HepG2 (cell line): ENCODE measurements around the gene USP36.

Source experiments
- HDAC1 ChIP-seq: sonication (generic); formaldehyde crosslinking; IDR thresholded peaks from 2 replicates; pipeline ENCODE4 v1.5.1; 2020; ENCODE audit warnings: mild to moderate bottlenecking, missing genetic modification reagents
- KMT2B ChIP-seq: IDR thresholded peaks from 2 replicates; pipeline ENCODE4 v1.6.1; 2016; ENCODE audit warnings: missing genetic modification reagents, missing compliant biosample characterization
- ZNF792 ChIP-seq: IDR thresholded peaks from 2 replicates; pipeline ENCODE4 v1.6.1; 2016
- ZNF878 ChIP-seq: sonication (generic); formaldehyde crosslinking; IDR thresholded peaks from 2 replicates; pipeline ENCODE4 v1.8.1; 2023; ENCODE audit warnings: mild to moderate bottlenecking, missing genetic modification reagents, moderate library complexity
- TF ChIP-seq, protein P1 (sequence below): fragments of 450-650 bp; IDR thresholded peaks from 2 replicates; pipeline ENCODE4 v1.6.1; 2017; ENCODE audit warnings: mild to moderate bottlenecking
- TF ChIP-seq, protein P2 (sequence below): sonication (generic); formaldehyde crosslinking; IDR thresholded peaks from one replicate; pipeline ENCODE4 v1.5.1; 2020; ENCODE audit warnings: mild to moderate bottlenecking, missing genetic modification reagents; ENCODE audit errors: not compliant biosample characterization

DNA sequence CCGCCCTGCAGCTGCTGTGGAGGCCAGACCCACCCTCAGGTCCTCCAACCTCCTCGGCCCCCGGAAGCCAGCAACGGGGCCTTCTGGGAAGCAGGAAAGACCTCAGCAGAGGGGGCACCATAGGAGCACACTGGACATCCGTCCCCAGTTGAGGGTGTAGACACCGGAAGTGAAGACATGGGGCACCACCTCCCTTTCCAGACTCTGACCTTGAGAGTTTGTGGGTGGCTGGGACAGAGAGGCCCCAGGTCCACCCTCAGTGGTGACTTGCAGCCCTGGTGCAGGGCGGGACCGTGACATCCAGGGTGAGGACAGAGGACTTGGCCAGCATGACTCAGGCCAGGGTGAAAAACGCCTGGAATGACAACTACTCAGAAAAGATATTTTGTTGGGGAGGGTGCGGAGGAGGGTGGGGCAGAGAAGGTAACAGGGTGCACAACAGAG is 42.5 kb upstream of the USP36 start:
- TF ChIP-seq HDAC1 (no peak; the same call in 1 of the 2 replicates), KMT2B (CRISPR knock-in tag) (no peak), ZNF792 (CRISPR knock-in tag) (no peak), ZNF878 (CRISPR knock-in tag) (peak; percentile 61; the same call in 1 of the 2 replicates)
- TF ChIP-seq, protein P1, sequence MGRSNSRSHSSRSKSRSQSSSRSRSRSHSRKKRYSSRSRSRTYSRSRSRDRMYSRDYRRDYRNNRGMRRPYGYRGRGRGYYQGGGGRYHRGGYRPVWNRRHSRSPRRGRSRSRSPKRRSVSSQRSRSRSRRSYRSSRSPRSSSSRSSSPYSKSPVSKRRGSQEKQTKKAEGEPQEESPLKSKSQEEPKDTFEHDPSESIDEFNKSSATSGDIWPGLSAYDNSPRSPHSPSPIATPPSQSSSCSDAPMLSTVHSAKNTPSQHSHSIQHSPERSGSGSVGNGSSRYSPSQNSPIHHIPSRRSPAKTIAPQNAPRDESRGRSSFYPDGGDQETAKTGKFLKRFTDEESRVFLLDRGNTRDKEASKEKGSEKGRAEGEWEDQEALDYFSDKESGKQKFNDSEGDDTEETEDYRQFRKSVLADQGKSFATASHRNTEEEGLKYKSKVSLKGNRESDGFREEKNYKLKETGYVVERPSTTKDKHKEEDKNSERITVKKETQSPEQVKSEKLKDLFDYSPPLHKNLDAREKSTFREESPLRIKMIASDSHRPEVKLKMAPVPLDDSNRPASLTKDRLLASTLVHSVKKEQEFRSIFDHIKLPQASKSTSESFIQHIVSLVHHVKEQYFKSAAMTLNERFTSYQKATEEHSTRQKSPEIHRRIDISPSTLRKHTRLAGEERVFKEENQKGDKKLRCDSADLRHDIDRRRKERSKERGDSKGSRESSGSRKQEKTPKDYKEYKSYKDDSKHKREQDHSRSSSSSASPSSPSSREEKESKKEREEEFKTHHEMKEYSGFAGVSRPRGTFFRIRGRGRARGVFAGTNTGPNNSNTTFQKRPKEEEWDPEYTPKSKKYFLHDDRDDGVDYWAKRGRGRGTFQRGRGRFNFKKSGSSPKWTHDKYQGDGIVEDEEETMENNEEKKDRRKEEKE: no peak
- TF ChIP-seq, protein P2, sequence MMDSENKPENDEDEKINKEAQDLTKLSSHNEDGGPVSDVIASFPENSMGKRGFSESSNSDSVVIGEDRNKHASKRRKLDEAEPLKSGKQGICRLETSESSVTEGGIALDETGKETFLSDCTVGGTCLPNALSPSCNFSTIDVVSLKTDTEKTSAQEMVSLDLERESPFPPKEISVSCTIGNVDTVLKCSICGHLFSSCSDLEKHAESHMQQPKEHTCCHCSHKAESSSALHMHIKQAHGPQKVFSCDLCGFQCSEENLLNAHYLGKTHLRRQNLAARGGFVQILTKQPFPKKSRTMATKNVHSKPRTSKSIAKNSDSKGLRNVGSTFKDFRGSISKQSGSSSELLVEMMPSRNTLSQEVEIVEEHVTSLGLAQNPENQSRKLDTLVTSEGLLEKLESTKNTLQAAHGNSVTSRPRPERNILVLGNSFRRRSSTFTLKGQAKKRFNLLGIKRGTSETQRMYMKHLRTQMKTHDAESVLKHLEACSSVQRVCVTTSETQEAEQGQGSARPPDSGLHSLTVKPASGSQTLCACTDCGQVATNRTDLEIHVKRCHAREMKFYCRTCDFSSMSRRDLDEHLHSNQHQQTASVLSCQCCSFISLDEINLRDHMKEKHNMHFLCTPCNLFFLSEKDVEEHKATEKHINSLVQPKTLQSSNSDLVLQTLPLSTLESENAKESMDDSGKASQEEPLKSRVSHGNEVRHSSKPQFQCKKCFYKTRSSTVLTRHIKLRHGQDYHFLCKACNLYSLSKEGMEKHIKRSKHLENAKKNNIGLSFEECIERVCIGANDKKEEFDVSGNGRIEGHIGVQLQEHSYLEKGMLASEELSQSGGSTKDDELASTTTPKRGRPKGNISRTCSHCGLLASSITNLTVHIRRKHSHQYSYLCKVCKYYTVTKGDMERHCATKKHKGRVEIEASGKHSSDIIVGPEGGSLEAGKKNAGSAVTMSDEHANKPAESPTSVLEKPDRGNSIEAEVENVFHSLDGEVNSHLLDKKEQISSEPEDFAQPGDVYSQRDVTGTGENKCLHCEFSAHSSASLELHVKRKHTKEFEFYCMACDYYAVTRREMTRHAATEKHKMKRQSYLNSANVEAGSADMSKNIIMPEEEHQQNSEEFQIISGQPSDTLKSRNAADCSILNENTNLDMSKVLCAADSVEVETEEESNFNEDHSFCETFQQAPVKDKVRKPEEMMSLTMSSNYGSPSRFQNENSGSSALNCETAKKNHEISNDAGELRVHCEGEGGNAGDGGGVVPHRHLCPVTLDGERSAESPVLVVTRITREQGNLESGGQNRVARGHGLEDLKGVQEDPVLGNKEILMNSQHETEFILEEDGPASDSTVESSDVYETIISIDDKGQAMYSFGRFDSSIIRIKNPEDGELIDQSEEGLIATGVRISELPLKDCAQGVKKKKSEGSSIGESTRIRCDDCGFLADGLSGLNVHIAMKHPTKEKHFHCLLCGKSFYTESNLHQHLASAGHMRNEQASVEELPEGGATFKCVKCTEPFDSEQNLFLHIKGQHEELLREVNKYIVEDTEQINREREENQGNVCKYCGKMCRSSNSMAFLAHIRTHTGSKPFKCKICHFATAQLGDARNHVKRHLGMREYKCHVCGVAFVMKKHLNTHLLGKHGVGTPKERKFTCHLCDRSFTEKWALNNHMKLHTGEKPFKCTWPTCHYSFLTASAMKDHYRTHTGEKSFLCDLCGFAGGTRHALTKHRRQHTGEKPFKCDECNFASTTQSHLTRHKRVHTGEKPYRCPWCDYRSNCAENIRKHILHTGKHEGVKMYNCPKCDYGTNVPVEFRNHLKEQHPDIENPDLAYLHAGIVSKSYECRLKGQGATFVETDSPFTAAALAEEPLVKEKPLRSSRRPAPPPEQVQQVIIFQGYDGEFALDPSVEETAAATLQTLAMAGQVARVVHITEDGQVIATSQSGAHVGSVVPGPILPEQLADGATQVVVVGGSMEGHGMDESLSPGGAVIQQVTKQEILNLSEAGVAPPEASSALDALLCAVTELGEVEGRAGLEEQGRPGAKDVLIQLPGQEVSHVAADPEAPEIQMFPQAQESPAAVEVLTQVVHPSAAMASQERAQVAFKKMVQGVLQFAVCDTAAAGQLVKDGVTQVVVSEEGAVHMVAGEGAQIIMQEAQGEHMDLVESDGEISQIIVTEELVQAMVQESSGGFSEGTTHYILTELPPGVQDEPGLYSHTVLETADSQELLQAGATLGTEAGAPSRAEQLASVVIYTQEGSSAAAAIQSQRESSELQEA: no peak
